PFSK-1 (cell line): ENCODE data around the gene SOBP.

Experiments used
- FOXP2 ChIP-seq: optimal IDR thresholded peaks from 2 replicates; pipeline ENCODE3; 2011; ENCODE audit warnings: borderline replicate concordance, control low read depth, inconsistent platforms; ENCODE audit not compliant: insufficient read depth; ENCODE audit errors: extremely low read length, extremely low read depth
- POLR2AphosphoS5 ChIP-seq: IDR thresholded peaks from 2 replicates; pipeline ENCODE4 v1.6.1; 2012; ENCODE audit warnings: low read depth, mild to moderate bottlenecking, control low read depth, low read length, moderate library complexity
- SIN3A ChIP-seq: IDR thresholded peaks from 2 replicates; pipeline ENCODE4 v1.6.1; 2012; ENCODE audit warnings: mild to moderate bottlenecking, low read length, moderate library complexity, borderline replicate concordance; ENCODE audit not compliant: insufficient read depth
- TAF1 ChIP-seq: IDR thresholded peaks from 2 replicates; pipeline ENCODE4 v1.6.1; 2012; ENCODE audit warnings: low read length, control low read depth, borderline replicate concordance; ENCODE audit not compliant: insufficient read depth
- TF ChIP-seq, protein P1 (sequence below), 2 experiments: IDR thresholded peaks; 2 replicates each; pipeline versions ENCODE4 v1.6.1 to v1.8.0; 2011 to 2012; ENCODE audit warnings: low read depth in 2 of 2, low read length in 2 of 2, control low read depth in 1 of 2, inconsistent platforms in 1 of 2, mild to moderate bottlenecking in 1 of 2, moderate library complexity in 1 of 2; ENCODE audit not compliant: insufficient read depth in 1 of 2

Gene SOBP

GRCh38 chr6:107666981-107667601, 177.2 kb downstream of the SOBP start:
- TF ChIP-seq SIN3A (no peak), POLR2AphosphoS5 (no peak), TAF1 (no peak), FOXP2 (no peak)
- TF ChIP-seq, protein P1, sequence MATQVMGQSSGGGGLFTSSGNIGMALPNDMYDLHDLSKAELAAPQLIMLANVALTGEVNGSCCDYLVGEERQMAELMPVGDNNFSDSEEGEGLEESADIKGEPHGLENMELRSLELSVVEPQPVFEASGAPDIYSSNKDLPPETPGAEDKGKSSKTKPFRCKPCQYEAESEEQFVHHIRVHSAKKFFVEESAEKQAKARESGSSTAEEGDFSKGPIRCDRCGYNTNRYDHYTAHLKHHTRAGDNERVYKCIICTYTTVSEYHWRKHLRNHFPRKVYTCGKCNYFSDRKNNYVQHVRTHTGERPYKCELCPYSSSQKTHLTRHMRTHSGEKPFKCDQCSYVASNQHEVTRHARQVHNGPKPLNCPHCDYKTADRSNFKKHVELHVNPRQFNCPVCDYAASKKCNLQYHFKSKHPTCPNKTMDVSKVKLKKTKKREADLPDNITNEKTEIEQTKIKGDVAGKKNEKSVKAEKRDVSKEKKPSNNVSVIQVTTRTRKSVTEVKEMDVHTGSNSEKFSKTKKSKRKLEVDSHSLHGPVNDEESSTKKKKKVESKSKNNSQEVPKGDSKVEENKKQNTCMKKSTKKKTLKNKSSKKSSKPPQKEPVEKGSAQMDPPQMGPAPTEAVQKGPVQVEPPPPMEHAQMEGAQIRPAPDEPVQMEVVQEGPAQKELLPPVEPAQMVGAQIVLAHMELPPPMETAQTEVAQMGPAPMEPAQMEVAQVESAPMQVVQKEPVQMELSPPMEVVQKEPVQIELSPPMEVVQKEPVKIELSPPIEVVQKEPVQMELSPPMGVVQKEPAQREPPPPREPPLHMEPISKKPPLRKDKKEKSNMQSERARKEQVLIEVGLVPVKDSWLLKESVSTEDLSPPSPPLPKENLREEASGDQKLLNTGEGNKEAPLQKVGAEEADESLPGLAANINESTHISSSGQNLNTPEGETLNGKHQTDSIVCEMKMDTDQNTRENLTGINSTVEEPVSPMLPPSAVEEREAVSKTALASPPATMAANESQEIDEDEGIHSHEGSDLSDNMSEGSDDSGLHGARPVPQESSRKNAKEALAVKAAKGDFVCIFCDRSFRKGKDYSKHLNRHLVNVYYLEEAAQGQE (IDR thresholded peaks at IDR 0.05; ENCODE audit: insufficient read depth in 1 of 2, low read depth in 2 of 2, low read length in 2 of 2) = no peak

GRCh38 chr6:107667790-107668189, 177.9 kb downstream of the SOBP start:
- TF ChIP-seq TAF1 (no peak), POLR2AphosphoS5 (no peak), FOXP2 (no peak), SIN3A (no peak)
- TF ChIP-seq, protein P1 (IDR thresholded peaks at IDR 0.05; ENCODE audit: insufficient read depth in 1 of 2, low read depth in 2 of 2, low read length in 2 of 2) = no peak

GRCh38 chr6:107668743-107669474, 179.0 kb downstream of the SOBP start:
- no peak for TF ChIP-seq TAF1
- TF ChIP-seq FOXP2 = no peak
- no peak for TF ChIP-seq SIN3A
- TF ChIP-seq, protein P1 (IDR thresholded peaks at IDR 0.05; ENCODE audit: insufficient read depth in 1 of 2, low read depth in 2 of 2, low read length in 2 of 2) = no peak
- TF ChIP-seq POLR2AphosphoS5 = no peak

DNA sequence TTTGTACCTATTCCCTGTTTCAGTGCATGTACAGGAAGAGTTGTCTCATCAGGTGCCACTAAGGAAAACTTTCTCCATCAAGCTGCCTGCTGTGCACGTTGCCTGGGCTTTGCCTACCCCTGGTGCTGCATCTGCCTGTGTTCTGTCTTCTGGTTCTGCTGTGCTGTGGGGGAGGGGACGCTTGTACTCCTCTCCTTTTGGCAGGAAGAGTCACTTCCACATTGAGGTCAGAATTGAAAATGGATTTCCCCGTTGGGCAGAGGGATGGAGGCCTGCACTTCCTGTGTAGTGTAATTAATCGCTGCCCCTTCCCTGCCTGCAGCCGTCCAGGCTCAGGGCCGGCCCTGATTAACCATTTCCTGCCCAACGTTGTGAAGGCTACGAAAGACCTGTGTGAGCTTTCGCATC, 180.9 kb downstream of the SOBP start:
- peak; percentile 44 for TF ChIP-seq FOXP2
- no peak for TF ChIP-seq SIN3A
- TF ChIP-seq, protein P1 (IDR thresholded peaks at IDR 0.05; ENCODE audit: insufficient read depth in 1 of 2, low read depth in 2 of 2, low read length in 2 of 2) = peak in 1 of 2 experiments; percentile 66; a peak in 1 of 4 replicates
